ENCODE results near the gene AP1B1.
A peak's percentile ranks its signal among the peaks of the same experiment; 100 is the strongest.
"Not testable (repeated sequence)": the region's sequence is repeated elsewhere in the genome, so short reads cannot be mapped to it uniquely, and the experiment has no call there.

The AP1B1 gene

DNA sequence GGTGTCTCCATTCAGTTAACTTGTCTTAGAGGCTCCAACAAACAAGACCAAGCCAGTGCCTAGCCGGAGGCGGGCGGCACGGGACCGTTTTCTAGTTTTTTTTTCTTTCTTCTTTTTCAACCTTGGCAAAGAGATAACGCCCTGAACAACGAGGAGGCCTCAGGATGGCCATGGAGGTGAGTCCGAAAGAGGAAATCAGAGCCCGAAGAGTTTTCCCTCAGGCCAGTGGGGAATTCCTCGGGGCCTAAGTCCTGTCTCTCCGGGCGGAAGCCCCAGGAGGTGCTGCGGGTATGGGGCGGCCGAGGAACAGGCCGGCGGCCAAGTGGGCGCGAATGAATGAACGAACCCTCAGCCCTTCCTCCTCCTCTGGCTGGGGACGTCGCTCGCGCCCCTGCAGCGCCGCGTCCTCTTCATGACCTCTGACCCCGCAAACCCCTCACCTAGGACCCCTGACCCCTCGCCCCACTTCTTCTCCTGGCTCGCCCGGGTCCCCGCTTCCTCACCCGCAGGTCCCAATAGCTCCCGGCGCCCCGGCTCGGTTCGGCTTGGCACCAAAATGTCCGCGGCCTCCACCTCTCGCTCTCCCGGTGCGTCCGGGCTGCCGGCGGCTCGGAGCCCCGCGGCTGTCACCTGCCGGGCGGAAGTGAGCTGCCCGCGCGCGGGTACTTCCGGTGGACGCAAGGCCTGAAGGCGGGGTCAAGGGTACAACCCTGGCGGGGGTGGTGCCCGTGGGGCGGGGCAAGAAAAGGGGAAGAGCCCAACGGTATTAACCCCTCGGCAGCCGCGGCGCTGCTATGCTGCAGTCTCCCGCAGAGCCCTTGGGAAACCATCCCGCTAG is at the start of gene AP1B1:
TSS of gene AP1B1 (minus strand) at position 650 of the 838 bp plus-strand sequence. CDS start 21,327 bp downstream, outside the sequence.
- peak; percentile 86 to 87 for DNase-seq (ENCODE audit: low read depth in 2 of 2)

DNA sequence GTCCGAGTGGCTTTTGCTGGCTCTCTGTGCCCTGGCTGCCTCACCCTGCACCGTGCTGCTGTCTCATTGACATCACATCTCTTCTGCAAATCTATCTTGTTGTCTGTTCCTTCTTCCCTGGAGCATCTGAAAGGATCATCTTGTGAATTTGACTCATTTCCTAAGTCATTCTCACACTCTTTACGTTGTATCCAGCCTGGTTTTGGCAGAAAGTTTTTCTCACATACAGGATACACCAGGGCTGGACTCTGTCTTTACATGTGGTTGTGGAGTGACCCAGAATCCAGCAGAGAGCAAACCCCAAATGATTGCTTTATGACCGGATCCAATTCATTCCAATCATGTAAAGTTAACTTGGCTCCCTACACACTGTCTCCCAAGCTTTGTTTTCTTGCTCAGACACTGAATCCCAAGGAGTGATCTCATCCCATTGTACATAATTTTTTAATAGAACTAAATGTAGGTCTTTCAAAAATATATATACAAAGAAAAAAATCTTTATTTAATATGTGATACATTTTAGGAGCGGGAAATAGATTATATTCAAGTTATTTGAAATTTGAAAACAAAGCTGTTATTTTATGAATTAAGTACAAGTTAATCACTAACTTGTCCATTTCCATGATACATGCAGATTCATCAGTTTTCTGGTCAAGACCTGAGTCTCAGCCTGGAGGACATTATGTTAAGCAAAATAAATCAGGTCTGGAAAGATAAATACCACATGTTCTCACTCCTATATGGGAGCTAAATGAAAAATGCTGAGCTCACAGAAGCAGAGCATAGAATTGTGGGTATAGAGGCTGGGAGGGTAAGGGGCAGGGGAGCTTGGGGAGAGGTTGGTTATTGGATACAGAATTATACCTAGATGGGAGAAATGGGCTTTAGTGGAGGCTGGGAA is 47.1 kb upstream of the AP1B1 start:
- no peak for DNase-seq (ENCODE audit: low read depth in 2 of 2)

DNA sequence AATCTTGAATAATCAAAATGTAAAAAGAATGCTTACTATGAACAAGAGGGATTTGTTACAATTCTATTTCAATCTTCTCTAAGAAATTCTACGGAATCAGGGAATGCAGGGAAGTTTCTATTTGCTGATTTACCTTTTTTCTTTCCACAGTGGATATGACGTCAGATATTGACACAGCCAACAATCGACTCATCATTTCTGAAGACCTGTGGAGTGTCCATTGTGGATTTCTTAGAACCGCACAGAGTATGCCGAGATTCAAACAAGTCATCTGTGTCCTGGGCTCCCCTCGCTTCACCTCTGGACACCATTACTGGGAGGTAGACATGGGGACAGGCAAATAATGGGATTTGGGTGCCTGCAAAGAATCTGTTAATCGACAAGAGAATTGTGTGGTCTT is 45.9 kb upstream of the AP1B1 start:
- DNase-seq (ENCODE audit: low read depth in 2 of 2): no peak

DNA sequence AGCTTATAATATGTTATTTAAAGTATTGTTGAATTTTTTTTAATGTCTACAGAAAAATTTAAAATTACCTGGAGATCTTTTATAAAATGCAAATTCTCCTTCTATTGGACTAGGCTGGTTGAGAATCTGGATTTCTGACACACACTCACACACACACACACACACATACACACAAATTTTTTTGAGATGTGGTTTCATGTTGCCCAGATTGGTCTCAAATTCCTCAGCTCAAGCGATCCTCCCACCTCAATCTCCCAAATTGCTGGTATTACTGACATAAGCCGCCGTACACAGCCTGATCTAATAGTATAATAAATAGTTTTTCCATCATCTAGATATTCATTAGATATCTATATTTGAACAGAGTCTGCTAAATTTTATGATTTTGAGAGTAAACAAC is 45.5 kb upstream of the AP1B1 start:
- DNase-seq (ENCODE audit: low read depth in 2 of 2): no peak

DNA sequence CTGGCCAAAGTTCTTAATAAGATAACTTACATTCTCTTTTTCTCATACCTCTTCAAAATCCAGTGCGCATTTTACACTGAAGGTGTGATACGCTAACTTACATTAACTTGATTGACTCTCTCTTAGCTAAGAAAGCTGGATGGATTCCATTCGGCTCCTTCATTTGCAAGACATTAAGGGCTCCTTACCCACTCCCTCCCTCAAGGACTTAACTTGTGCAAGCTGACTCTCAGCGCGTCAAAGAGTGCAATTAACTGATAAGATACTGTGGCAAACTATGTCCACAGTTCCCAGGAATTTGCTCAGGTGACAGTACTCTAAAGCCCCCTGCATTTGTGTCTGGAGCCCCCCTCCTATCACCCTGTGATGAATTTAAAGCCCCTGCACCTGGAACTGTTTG is 43.6 kb upstream of the AP1B1 start:
- DNase-seq (ENCODE audit: low read depth in 2 of 2): no peak

DNA sequence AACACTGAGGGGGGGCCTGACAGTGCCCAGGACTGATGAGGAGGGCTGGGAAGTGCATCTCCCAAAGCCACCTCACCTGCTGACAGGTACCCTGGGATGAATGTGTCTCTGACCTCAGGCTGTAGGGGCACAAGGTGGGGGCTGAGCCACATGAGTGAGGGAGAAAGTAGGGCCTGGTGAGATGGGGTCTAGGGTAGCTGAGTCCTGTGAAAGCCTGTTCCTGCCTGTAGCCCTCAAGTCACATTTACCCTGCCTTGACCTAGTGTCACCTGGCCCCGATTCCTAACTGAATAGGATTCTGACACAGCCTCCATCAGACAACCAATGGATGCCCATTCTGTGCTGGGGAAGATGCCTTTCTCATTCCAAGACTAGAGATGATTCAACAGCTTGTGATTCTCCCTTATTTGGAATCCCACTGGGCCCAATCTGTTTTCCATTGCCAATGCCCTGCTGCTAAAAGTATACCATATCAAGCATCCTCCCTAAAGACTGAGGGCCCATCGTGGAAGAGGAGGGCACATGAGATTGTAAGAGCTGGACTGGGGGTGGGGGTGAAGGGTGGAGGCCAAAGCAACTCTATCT is 38.9 kb upstream of the AP1B1 start:
- no peak for DNase-seq (ENCODE audit: low read depth in 2 of 2)

DNA sequence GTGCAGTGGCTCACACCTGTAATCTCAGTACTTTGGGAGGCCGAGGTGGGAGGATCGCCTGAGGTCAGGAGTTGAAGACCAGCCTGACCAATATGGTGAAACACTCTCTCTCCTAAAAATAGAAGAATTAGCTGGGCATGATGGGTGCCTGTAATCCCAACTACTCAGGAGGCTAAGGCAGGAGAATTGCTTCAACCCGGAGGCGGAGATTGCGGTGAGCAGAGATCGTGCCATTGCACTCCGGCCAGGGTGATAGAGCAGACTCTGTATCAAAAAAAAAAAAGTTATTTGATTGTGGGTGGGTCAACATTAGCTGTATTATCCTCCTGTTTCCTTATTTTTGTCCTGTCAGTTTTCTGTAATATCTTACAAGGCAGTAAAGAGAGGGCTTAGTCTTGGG is 38.1 kb upstream of the AP1B1 start:
- no peak for DNase-seq (ENCODE audit: low read depth in 2 of 2)

DNA sequence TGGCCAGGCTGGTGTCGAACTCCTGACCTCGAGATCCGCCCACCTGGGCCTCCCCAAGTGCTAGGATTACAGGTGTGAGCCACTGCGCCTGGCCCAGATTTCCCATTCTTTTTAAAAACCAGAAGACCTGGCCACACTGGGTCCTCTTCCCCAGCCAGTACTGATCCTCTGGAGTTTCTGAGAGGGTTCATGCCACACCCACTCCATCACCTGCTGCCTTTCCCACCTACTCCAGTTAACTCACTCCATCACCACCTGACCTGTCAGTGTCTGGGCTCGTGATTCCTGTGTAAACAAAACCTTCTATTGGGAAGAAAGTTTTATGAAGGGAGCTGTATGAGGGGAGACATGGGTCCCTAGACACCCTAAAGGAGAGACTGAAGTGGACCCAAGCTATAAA is 30.3 kb upstream of the AP1B1 start:
- DNase-seq (ENCODE audit: low read depth in 2 of 2): not testable (repeated sequence)

DNA sequence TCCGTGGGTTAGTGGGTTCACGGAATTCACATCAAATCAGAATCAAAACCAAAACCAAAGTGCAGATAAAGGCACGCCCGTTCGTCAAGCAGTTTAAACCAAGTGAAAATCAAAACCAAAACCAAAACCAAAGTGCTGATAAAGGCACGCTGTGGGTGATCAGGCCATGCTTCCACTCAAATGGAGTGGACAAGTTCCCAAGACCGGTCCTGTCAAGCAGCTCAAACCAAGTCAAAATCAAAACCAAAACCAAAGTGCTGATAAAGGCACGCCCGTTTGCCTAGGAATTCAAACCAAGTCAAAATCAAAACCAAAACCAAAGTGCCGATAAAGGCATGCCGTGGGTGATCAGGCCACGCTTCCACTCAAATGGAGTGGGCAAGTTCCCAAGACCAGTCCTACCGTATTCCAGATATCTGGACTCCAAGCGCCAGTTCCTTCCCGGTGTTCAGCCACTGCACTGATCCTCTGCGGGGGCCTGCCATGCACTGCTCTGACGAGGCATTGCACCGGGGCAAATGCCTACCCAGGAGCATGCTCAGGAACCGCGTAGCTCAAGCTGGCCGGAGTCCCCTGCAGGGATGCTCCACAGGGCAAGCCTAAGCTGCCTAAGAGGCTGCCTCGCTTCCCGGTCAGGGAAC is 26.7 kb upstream of the AP1B1 start:
- peak; percentile 25 to 54 for DNase-seq (ENCODE audit: low read depth in 2 of 2)

DNA sequence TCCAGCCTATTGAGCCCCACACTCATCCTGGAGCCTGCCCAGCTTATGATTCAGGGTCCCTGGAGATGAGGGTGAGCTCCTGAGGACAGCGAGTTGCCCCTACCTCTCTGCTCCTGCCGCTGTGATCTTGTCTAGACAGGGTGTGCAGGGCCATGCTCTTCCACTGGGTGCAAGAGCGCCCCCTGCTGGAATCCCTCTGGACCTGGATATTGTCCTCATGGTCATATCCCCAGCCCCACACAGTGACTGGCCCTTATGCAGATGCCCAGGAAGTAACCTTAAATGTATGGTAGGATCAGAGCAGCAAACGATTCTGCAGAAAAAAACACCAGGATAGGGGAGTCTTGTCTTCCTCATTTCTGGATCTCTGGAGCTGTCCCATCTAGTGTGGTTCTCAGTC is 24.4 kb upstream of the AP1B1 start:
- not testable (repeated sequence) for DNase-seq (ENCODE audit: low read depth in 2 of 2)

DNA sequence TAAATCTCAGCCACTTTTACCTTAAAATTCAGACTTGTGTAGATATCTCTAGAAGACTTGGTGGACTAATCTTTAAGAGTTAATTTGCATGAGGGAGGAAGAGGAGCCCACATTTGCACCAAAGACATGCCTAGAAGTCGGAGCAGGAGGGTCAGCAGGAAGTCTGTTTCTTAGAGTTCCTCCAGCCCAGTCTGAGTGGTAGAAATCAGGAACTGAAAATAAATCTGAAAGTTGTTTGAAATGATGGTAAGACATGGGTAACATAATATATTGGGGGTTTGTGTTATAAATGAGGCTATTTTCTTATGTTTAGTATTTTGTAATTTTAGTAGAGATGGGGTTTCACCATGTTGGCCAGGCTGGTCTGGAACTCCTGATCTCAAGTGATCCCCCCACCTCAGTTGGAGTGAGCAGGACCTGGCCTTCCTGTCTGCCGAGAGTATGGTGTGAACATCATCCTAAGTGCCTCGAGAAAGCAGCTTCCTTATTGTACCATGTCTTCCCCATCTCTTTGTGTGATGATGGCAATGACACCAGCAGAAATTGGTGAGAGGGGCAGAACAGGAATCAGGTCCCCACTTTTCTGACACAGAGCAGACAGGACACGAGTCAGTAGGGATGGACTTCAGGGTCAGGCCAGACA is 23.3 kb upstream of the AP1B1 start:
- DNase-seq (ENCODE audit: low read depth in 2 of 2): not testable (repeated sequence)

DNA sequence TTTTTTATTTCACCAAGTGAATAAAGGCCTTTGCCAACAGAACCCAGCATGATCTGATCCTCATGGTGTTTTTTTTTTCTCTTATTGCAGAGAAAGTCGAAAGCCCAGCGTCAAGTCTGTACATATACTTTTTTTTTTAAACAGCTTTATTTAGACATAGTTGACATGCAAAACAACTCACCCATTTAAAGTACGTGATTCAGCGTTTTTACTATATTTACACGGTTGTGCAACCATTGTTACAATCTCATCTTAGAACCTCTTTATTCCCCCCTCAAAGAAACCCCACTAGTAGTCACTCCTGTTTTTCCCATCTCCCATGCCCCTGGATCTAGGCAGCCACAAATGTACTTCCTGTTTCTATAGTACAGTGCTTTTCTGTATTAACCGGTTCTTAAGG is 20.6 kb upstream of the AP1B1 start:
- DNase-seq (ENCODE audit: low read depth in 2 of 2): no peak

DNA sequence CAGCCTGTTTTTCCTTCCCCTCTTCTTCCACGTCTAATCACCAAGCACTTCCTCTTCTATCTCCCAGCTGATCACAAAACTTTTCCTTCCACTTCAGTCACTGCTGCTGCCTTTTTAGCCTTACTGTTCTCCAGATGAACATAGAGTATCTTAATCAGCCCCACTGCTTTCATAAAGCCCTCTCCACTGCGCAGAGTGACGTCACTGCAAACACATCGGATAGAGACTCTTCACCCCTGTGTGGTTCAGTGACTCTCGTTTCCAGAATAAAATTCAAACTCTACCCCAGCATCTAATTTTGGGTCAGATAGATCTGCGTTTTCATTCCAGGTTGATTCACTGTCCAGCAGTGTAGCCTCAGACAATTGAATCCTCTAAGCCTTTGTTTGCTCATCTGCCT is 13.2 kb upstream of the AP1B1 start:
- not testable (repeated sequence) for DNase-seq (ENCODE audit: low read depth in 2 of 2)

DNA sequence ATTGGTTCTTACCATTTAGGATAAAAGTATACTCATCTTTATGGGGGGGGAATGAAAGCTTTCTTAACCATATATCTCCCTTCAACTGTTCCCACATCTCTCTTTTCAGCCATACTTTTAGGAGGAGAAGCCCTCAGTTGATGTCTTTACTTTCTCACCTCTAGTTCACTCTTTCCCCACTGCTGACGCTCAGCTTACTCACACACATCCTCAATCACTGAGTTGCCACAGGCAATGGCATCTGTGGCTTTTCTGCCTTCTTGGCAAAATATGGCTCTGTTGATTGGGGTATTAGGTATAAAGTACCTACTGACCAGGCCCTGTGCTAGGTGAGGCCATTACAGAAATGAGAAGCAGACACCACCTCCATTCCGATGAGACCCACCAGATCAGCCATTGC is 12.2 kb upstream of the AP1B1 start:
- no peak for DNase-seq (ENCODE audit: low read depth in 2 of 2)

DNA sequence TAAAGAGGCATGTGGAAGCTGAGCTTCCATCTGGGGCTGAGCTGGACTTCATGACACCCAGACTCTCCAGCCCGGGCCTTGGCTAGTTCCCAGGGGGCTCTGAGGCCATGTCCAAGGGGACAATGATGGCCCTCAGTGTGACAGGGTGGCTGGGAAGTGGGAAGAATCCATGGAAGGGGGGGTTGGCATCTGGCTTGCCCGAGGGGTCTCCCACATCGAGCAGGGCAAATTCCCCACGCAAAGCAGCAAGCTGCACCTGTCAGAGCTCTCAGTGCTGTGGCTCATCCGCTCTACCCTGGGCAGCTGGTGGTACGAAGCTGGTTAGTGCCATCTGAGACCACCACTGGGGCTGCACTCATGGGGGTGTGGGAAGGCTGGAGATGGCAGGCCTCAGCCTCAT is 9.4 kb upstream of the AP1B1 start:
- no peak for DNase-seq (ENCODE audit: low read depth in 2 of 2)

DNA sequence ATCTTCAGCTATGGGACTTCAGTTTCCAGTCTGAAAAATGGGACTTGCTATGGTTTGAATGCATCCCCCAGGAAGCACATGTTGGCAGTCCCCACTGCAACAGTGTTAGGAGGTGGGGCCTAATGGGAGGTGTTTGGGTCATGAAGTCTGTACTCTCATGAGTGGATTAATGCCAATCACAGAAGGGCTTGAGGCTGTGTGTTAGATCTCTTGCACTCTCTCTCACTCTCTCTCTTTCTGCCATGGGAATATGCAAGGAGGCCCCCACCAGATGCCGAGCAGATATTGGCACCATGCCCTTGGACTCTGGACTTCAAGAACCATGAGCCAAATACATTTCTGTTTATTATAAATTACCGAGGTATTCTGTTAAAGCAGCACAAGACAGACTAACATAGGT is 7.8 kb upstream of the AP1B1 start:
- no peak for DNase-seq (ENCODE audit: low read depth in 2 of 2)

DNA sequence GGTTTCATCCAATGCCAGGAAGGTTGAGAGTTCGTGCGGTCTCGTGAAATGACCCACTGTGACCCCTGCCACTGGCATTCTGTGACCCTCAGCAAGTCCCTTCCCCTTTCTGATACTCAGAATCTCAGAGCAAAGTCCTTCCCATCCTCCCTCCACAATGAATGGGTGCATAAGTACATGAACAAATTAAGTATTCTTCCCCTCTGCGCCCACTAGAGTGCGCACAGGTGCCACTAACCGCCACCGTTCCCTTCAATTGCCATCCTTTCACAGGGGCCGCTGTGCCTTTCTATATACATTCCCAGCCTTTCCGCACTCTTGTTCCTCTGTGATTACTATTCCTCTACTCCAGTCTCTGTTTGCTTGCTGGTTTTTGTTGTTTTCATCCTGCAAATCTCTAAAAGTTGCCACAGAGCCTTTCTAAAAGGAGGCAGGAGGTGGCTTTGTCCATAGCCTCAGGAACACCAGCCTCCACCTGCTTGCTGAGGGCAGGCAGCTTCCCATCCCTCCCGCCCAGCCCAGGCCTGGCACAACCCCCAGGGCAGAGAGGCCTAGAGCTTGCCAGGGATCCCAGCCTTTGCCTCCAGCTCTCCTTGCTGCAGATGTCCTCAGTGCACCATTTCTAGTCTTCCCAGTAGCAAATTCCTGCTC is 6.7 kb upstream of the AP1B1 start:
- peak; percentile 33 to 43 for DNase-seq (ENCODE audit: low read depth in 2 of 2)

DNA sequence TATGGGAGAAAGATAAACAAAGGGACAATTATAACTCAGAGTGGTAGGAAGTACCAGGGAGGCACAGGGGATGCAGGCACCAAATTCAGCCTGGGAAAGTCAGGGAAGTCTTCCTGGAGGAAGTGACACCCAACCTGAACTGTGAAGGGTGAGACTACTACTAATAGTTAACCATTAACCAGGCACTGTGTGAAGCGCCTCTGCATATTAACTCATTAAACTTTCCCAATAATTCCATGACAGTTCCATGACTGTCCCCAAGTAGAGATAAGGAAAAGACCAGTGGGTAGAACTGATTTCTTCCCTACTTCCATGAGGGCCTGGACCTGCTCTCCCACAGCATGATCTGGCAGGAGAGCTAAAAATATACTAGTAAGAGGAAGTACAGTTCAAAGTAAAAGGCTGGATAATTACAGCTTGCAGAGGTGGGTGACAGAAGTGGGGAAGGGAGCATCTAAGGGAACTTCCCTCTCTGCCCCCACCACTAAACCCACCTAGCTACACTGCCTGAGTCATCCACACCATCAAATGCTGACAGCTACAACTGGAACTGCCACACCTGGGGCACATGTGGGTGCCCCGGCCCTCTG is 4.7 kb upstream of the AP1B1 start:
- no peak for DNase-seq (ENCODE audit: low read depth in 2 of 2)

DNA sequence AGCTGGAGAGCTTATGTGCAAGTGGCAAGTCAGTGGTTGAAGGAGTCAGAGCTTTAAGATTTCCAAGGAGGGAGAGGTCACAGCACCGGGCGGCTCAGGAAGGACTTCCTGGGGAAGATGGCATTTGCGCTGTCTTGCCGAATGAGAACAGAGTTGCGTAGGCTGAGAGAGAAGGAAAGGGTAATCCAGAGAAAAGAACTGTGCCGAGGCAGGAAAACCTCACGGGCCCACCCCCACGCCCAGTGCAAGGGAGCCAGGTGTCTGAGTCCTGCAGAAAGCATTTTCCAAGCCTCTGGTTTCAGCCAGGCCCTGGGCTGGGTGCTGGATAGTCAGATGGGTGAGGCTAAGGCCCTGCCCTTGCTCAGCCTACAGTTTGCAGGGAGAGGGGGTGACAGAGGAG is 3.2 kb upstream of the AP1B1 start:
- no peak for DNase-seq (ENCODE audit: low read depth in 2 of 2)

DNA sequence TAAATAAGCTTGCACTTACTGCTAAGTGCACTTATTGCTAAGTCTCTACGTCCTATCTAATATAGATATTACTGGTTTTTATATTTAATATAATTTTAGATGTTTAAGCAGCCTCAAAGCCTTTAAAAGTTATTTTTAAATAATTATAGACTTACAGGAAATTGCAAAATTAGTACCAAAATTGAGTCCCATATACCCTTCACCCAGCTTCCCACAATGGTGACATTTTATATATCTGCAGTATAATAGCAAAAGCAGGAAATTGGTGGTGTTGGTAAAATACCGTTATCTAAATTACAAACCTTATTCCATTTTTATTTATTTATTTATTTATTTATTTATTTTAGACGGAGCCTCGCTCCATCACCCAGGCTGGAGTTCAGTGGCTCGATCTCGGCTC is 1.9 kb upstream of the AP1B1 start:
- no peak for DNase-seq (ENCODE audit: low read depth in 2 of 2)

DNA sequence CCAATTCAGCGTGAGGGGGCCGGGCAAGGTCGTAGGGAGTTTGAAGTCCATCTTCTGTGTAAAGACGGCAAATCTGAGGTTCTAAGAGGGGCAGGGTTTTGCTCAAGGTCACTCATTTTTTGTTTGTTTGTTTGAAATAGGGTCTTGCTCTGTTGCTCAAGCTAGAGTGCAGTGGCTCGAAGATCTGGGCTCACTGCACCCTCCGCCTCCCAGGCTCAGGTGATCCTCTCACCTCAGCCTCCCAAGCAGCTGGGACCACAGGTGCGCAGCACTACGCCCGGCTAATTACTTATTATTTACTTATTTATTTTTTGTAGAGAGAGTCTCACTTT is 355 bp upstream of the AP1B1 start:
- DNase-seq (ENCODE audit: low read depth in 2 of 2): no peak

All from activated CD8-positive, alpha-beta memory T cell treated with anti-CD3 and anti-CD28 coated beads for 4 hours (primary cell).